HepG2 (cell line): ENCODE results near the gene P2RY11. TPM values are rescaled to one million over a fixed set of nuclear protein-coding genes. Genes with fewer than 3 reads are reported as not detected.

ENCODE experiments used
- ATAC-seq: fragments of 200-7000 bp; cut with Tn5 transposase; 3 replicates; pipeline ENCODE4 v1.9.1; 2020; ENCODE audit warnings: mild to moderate bottlenecking, moderate library complexity
- BruUV-seq: library from RNA; stranded (reverse); fragments of 400-500 nt; replicated peaks from 2 replicates; lab custom pipeline; 2021; lab: Mats Ljungman, UMichigan
- CTCF ChIA-PET: fragments of 300-600 bp; formaldehyde crosslinking; extraction: SDS; loops from one replicate; lab custom pipeline; 2021; ENCODE audit warnings: low total read pairs, inconsistent platforms, low intra/inter-chr PET ratio; lab: Yijun Ruan, JAX
- POLR2A ChIA-PET: fragments of 350-600 bp; sonication (Branson Sonifier 250); formaldehyde crosslinking; loops from one replicate; lab custom pipeline; 2020; ENCODE audit warnings: antibody characterized with exemption, inconsistent platforms; lab: Yijun Ruan, JAX
- DNase-seq: peaks from one replicate; pipeline ENCODE4 v3.0.0-alpha.2; 2015; ENCODE audit warnings: low spot score
- FAIRE-seq: peaks from 3 replicates; lab custom pipeline; 2011; peaks lifted over from hg19 to GRCh38; lab: Jason Lieb, UNC
- H2AFZ ChIP-seq: one replicate; pipeline ENCODE4 v1.6.1; 2011; ENCODE audit warnings: low read length, inconsistent platforms
- H3K27ac ChIP-seq: fragments of 300-600 bp; 3 replicates; pipeline ENCODE4 v1.8.0; 2011; ENCODE audit warnings: mixed run types, mild to moderate bottlenecking, mixed read lengths, low read length, inconsistent platforms; ENCODE audit not compliant: insufficient read depth; ENCODE audit errors: extremely low read length
- H3K27me3 ChIP-seq, 2 experiments: fragments of 200-600 bp in 1 of 2; 2 replicates in 1 of 2; 3 replicates in 1 of 2; pipeline versions ENCODE4 v1.6.0 to v1.8.0; 2011; ENCODE audit warnings: low read length in 2 of 2, mild to moderate bottlenecking in 2 of 2, moderate library complexity in 2 of 2, inconsistent platforms in 1 of 2; ENCODE audit not compliant: insufficient read depth in 2 of 2, control insufficient read depth in 1 of 2
- H3K36me3 ChIP-seq, 2 experiments: fragments of 200-600 bp in 1 of 2; replicated peaks in 1 of 2; 2 replicates in 1 of 2; 3 replicates in 1 of 2; pipeline versions ENCODE4 v1.5.1 to v1.8.0; 2011; ENCODE audit warnings: low read length in 2 of 2, inconsistent platforms in 1 of 2; ENCODE audit not compliant: insufficient read depth in 2 of 2, control insufficient read depth in 1 of 2
- H3K4me1 ChIP-seq: 2 replicates; pipeline ENCODE4 v1.5.1; 2012; ENCODE audit warnings: low read length, inconsistent platforms; ENCODE audit not compliant: insufficient read depth
- H3K4me2 ChIP-seq: 2 replicates; pipeline ENCODE4 v1.6.0; 2011; ENCODE audit warnings: low read depth, low read length, inconsistent platforms
- H3K4me3 ChIP-seq, 3 experiments: fragments of 200-600 bp in 1 of 3; sonication (generic), shearing (Covaris generic) in 1 of 3; replicated peaks in 1 of 3; 2 replicates each; pipeline ENCODE4 v1.5.1; 2011 to 2016; ENCODE audit warnings: low read length in 3 of 3, inconsistent platforms in 2 of 3, low read depth in 2 of 3, mild to moderate bottlenecking in 2 of 3, control low read depth in 1 of 3, mixed read lengths in 1 of 3; ENCODE audit not compliant: insufficient read depth in 1 of 3
- H3K79me2 ChIP-seq: one replicate; pipeline ENCODE4 v1.6.1; 2011; ENCODE audit warnings: low read length, inconsistent platforms; ENCODE audit not compliant: insufficient read depth
- H3K9ac ChIP-seq: 2 replicates; pipeline ENCODE4 v1.6.0; 2011; ENCODE audit warnings: mild to moderate bottlenecking, low read depth, low read length, inconsistent platforms; ENCODE audit not compliant: insufficient read depth
- H3K9me3 ChIP-seq: 2 replicates; pipeline ENCODE4 v1.5.1; 2012; ENCODE audit warnings: mild to moderate bottlenecking, low read length
- H4K20me1 ChIP-seq: 2 replicates; pipeline ENCODE4 v1.6.0; 2011; ENCODE audit warnings: inconsistent platforms, mild to moderate bottlenecking, low read length, moderate library complexity; ENCODE audit not compliant: insufficient read depth
- EP300 ChIP-seq, 3 experiments: sonication (generic) in 1 of 3; formaldehyde crosslinking in 1 of 3; IDR thresholded peaks; 2 replicates each; pipeline versions ENCODE4 v1.5.1 to v1.6.1; 2011 to 2020; ENCODE audit warnings: low read depth in 2 of 3, low read length in 2 of 3, borderline replicate concordance in 1 of 3, improper control_type of control experiment in 1 of 3, mild to moderate bottlenecking in 1 of 3, missing genetic modification reagents in 1 of 3, moderate library complexity in 1 of 3
- NR2F2 ChIP-seq: IDR thresholded peaks from 2 replicates; pipeline ENCODE4 v1.6.1; 2012; ENCODE audit warnings: low read depth, inconsistent platforms, borderline replicate concordance
- RXRA ChIP-seq: sonication (generic); formaldehyde crosslinking; IDR thresholded peaks from 2 replicates; pipeline ENCODE4 v1.5.1; 2020; ENCODE audit warnings: missing genetic modification reagents
- SNAI1 ChIP-seq: sonication (generic); formaldehyde crosslinking; IDR thresholded peaks from 2 replicates; pipeline ENCODE4 v1.5.0; 2020; ENCODE audit warnings: mild to moderate bottlenecking, missing genetic modification reagents, borderline replicate concordance
- TCF7 ChIP-seq: sonication (generic); IDR thresholded peaks from 2 replicates; pipeline ENCODE4 v1.6.1; 2016; ENCODE audit warnings: antibody characterized with exemption, low read depth
- ZNF678 ChIP-seq: sonication (generic); formaldehyde crosslinking; IDR thresholded peaks from 2 replicates; pipeline ENCODE4 v1.4.0; 2020; ENCODE audit warnings: mild to moderate bottlenecking, missing genetic modification reagents
- ZNF776 ChIP-seq: sonication (generic); formaldehyde crosslinking; IDR thresholded peaks from 2 replicates; pipeline ENCODE4 v1.4.0; 2020; ENCODE audit warnings: mild to moderate bottlenecking, missing genetic modification reagents
- WGBS: methylation state at CpG from one replicate; pipeline ENCODE4 v1.1.6; 2017; ENCODE audit warnings: low lambda C conversion rate; 5-methylcytosine and 5-hydroxymethylcytosine counted together
- in situ Hi-C: cut with HindIII; loops from 2 replicates; pipeline ENCODE4 v1.10.0; 2017; ENCODE audit warnings: low pct_unique_long_range_greater_than_20kb; ENCODE audit not compliant: extremely low pct_ligation_motif_present
- intact Hi-C: fragments of 100-400 bp; cut with micrococcal nuclease; formaldehyde crosslinking; loops from one replicate; pipeline ENCODE4 v1.10.0; 2022; ENCODE audit not compliant: unreplicated experiment
- polyA plus RNA-seq, 8 experiments: library from polyadenylated mRNA; depleted of rRNA in 3 of 8; stranded (reverse) in 7 of 8; unstranded in 1 of 8; fragments of >200 nt; fragmentation: Illumina TruSeq in 4 of 8; extraction: Trizol in 4 of 8; gene quantifications; 2 replicates each; pipeline versions ENCODE4 v1.2.1 to v1.2.3, GENCODE V29; 2011 to 2016; ENCODE audit warnings: low read depth in 4 of 8, missing spikeins in 1 of 8, mixed read lengths in 1 of 8; ENCODE audit not compliant: insufficient read depth in 1 of 8
- total RNA-seq, 5 experiments: library from RNA; depleted of rRNA; stranded (reverse); fragments of >200 nt; fragmentation: Illumina TruSeq; extraction: Trizol; gene quantifications; 2 replicates each; pipeline ENCODE4 v1.2.3, GENCODE V29; 2016; ENCODE audit warnings: low read depth in 1 of 5
- TF ChIP-seq, protein P1 (sequence below): sonication (generic); formaldehyde crosslinking; IDR thresholded peaks from 2 replicates; pipeline ENCODE4 v1.9.0; 2022; ENCODE audit warnings: missing genetic modification reagents, mild to moderate bottlenecking, borderline replicate concordance
- TF ChIP-seq, protein P2 (sequence below): sonication (generic); formaldehyde crosslinking; IDR thresholded peaks from 2 replicates; pipeline ENCODE4 v1.5.0; 2020; ENCODE audit warnings: mild to moderate bottlenecking, missing genetic modification reagents, borderline replicate concordance
- TF ChIP-seq, protein P3 (sequence below): sonication (generic); formaldehyde crosslinking; IDR thresholded peaks from 2 replicates; pipeline ENCODE4 v1.8.0; 2022; ENCODE audit warnings: missing genetic modification reagents, mild to moderate bottlenecking, inconsistent platforms, borderline replicate concordance
- TF ChIP-seq, protein P4 (sequence below): sonication (generic); formaldehyde crosslinking; IDR thresholded peaks from 2 replicates; pipeline ENCODE4 v1.4.0; 2020; ENCODE audit warnings: mild to moderate bottlenecking, missing genetic modification reagents
- TF ChIP-seq, protein P5 (sequence below): sonication (generic); formaldehyde crosslinking; IDR thresholded peaks from 2 replicates; pipeline ENCODE4 v1.4.0; 2020; ENCODE audit warnings: low read depth, mild to moderate bottlenecking, missing genetic modification reagents

P2RY11 gene
- total and polyA plus RNA-seq, 2 of the 13 experiments (the other 11 are each of a cell fraction or from before 2014, with no cell fraction given), result 4.0 to 7.8 TPM

DNA sequence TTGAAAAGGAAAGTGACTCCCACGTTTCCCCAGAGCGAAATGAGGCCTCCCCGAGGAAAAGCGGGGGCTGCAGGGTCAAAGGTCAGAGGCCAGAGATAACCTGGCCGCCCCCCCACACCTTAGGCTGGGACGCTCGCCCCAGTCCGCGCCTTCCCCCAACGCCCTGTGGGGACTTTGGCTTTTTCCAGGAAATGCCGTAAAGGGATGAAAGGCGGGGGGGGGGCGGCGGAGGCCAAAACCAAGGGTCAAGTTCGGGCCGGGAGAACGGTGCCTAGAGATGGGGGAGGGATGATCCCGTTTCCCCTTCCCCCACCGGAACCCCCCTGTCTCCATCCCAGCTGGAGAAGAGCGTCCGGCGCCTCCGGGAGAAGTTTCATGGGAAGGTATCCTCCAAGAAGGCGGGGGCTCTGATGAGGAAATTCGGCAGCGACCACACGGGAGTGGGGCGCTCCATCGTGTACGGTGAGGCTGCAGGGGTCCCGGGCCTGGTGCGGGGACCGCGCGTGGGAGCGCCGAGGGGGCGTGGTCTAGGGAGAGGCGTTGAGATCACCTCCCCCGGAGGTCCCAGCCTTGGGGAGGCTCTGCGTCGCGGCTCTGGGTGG is 24.8 kb upstream of the P2RY11 start:
- intact Hi-C loops (no loop called here), in situ Hi-C loops (no loop called here)
- BruUV-seq, result no TSS peak
- H3K79me2 ChIP-seq, result no peaks in the 10 kb centered on the region
- H3K9ac ChIP-seq, result peak overlapping the region; percentile 74
- ChIA-PET CTCF (no interaction called here), POLR2A (interaction anchor here (0.6 kb wide), 1 partner anchor 138 kb away, joined by 3 read pairs; no protein-coding TSS in a partner anchor)
- no peaks in the 10 kb centered on the region for H3K9me3 ChIP-seq
- ATAC-seq (peak; percentile 13; the same call in 2 of the 3 replicates), FAIRE-seq (no peak), DNase-seq (no peak)
- H3K36me3 ChIP-seq, result peaks cover 2 to 4% of the 10 kb centered on the region in 2 experiments; a peak in 2 of 5 replicates
- peak overlapping the region; percentile 54 for H3K27ac ChIP-seq
- peak overlapping the region; percentile 82 to 95 (median 91) for H3K4me3 ChIP-seq
- no peaks in the 10 kb centered on the region for H4K20me1 ChIP-seq
- peaks cover 44% of the 10 kb centered on the region for H3K4me1 ChIP-seq
- WGBS, result 25% methylated on average over 25 of the region's 43 CpGs
- peak overlapping the region; percentile 86 for H3K4me2 ChIP-seq
- H3K27me3 ChIP-seq, result no peaks in the 10 kb centered on the region
- no peak overlapping the region for H2AFZ ChIP-seq
- TF ChIP-seq, protein P1, sequence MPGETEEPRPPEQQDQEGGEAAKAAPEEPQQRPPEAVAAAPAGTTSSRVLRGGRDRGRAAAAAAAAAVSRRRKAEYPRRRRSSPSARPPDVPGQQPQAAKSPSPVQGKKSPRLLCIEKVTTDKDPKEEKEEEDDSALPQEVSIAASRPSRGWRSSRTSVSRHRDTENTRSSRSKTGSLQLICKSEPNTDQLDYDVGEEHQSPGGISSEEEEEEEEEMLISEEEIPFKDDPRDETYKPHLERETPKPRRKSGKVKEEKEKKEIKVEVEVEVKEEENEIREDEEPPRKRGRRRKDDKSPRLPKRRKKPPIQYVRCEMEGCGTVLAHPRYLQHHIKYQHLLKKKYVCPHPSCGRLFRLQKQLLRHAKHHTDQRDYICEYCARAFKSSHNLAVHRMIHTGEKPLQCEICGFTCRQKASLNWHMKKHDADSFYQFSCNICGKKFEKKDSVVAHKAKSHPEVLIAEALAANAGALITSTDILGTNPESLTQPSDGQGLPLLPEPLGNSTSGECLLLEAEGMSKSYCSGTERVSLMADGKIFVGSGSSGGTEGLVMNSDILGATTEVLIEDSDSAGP (CRISPR knock-in tag), result peak; percentile 74; the same call in 1 of the 2 replicates
- TF ChIP-seq ZNF776 (CRISPR knock-in tag) (peak; percentile 8; the same call in 1 of the 2 replicates), SNAI1 (CRISPR knock-in tag) (0 out of 2 replicates have a peak, but pooled peaks have one; percentile 1), RXRA (CRISPR knock-in tag) (peak; percentile 96), EP300 (IDR thresholded peaks at IDR 0.05; ENCODE audit: low read depth in 2 of 2, low read length in 2 of 2) (peak in 1 of 2 experiments; percentile 54; a peak in 1 of 4 replicates), EP300 (CRISPR knock-in tag; IDR thresholded peaks at IDR 0.05; ENCODE audit: borderline replicate concordance) (no peak), NR2F2 (peak; percentile 82), TCF7 (peak; percentile 65; the same call in 1 of the 2 replicates), ZNF678 (CRISPR knock-in tag) (no peak)
- TF ChIP-seq, protein P2, sequence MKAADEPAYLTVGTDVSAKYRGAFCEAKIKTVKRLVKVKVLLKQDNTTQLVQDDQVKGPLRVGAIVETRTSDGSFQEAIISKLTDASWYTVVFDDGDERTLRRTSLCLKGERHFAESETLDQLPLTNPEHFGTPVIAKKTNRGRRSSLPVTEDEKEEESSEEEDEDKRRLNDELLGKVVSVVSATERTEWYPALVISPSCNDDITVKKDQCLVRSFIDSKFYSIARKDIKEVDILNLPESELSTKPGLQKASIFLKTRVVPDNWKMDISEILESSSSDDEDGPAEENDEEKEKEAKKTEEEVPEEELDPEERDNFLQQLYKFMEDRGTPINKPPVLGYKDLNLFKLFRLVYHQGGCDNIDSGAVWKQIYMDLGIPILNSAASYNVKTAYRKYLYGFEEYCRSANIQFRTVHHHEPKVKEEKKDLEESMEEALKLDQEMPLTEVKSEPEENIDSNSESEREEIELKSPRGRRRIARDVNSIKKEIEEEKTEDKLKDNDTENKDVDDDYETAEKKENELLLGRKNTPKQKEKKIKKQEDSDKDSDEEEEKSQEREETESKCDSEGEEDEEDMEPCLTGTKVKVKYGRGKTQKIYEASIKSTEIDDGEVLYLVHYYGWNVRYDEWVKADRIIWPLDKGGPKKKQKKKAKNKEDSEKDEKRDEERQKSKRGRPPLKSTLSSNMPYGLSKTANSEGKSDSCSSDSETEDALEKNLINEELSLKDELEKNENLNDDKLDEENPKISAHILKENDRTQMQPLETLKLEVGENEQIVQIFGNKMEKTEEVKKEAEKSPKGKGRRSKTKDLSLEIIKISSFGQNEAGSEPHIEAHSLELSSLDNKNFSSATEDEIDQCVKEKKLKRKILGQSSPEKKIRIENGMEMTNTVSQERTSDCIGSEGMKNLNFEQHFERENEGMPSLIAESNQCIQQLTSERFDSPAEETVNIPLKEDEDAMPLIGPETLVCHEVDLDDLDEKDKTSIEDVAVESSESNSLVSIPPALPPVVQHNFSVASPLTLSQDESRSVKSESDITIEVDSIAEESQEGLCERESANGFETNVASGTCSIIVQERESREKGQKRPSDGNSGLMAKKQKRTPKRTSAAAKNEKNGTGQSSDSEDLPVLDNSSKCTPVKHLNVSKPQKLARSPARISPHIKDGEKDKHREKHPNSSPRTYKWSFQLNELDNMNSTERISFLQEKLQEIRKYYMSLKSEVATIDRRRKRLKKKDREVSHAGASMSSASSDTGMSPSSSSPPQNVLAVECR (CRISPR knock-in tag), result peak; percentile 49; the same call in 1 of the 2 replicates
- TF ChIP-seq, protein P3, sequence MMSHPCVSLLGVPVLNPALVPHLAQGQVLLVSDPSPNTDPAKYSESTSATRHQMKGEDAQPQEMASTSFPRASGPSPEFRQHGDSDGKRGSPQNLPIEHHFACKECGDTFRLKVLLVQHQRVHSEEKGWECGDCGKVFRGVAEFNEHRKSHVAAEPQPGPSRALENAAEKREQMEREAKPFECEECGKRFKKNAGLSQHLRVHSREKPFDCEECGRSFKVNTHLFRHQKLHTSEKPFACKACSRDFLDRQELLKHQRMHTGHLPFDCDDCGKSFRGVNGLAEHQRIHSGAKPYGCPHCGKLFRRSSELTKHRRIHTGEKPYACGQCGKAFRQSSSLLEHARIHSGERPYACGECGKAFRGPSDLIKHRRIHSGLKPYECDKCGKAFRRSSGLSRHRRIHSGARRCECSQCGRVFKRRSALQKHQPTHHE, result no peak
- TF ChIP-seq, protein P4, sequence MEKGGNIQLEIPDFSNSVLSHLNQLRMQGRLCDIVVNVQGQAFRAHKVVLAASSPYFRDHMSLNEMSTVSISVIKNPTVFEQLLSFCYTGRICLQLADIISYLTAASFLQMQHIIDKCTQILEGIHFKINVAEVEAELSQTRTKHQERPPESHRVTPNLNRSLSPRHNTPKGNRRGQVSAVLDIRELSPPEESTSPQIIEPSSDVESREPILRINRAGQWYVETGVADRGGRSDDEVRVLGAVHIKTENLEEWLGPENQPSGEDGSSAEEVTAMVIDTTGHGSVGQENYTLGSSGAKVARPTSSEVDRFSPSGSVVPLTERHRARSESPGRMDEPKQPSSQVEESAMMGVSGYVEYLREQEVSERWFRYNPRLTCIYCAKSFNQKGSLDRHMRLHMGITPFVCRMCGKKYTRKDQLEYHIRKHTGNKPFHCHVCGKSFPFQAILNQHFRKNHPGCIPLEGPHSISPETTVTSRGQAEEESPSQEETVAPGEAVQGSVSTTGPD (CRISPR knock-in tag), result peak; percentile 78
- TF ChIP-seq, protein P5, sequence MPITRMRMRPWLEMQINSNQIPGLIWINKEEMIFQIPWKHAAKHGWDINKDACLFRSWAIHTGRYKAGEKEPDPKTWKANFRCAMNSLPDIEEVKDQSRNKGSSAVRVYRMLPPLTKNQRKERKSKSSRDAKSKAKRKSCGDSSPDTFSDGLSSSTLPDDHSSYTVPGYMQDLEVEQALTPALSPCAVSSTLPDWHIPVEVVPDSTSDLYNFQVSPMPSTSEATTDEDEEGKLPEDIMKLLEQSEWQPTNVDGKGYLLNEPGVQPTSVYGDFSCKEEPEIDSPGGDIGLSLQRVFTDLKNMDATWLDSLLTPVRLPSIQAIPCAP (CRISPR knock-in tag), result no peak
